GM03348 (cell line): Measurements from ENCODE around the gene FANK1.
"Not testable (repeated sequence)": the region's sequence is repeated elsewhere in the genome, so short reads cannot be mapped to it uniquely, and the experiment has no call there.

Source experiments
- DNase-seq: peaks from one replicate; pipeline ENCODE4 v3.0.0; 2012; ENCODE audit warnings: low spot score

FANK1 gene

DNA sequence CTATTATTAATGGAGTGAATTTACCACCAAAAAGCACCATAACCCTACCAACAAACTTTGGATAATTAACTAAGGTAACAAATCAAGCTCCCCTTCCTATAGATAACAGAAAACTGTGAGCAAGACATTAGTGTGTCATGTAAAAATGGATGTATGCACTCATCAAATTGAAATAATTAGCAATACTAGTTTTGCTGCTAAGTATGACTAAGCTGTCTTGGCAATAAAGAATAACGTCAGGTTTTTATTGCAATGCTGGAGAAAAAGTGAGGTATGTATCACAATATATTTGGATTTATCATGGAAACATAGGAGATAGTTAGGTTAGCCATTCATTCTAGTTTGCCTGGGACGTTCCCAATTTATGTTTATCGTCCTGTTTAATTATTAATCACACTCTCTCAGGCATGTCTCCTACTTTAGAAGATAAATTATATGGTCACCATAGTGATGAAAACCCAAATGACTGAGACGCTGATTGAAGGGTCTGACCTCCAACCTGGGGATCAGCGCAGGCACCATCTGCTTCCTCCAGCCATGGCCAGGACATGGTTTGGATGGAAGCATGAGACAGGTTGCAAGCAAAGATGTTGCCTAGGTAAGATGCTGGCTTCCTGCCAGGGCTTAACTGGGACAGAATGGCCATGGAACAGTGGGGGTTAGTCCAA is 125.6 kb downstream of the FANK1 start:
- DNase-seq = no peak

DNA sequence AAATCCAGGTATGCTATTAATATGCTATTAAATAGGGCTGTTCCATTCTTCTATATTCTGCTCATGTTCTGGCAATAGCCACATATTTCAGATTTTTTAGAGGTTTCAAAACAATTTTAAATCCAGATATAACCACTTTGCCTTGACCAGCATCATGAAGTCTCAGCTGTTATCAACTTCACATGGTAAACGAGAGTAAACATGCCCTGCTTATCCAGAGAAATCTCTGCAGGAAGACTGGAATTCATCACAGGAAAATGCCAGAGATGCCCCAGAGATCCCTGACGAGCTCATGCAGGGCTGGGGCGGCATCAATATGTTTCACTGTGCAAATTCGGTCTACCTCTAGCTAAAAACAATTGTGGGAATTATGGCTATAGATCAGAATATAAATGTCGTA is 126.5 kb downstream of the FANK1 start:
- DNase-seq = no peak

DNA sequence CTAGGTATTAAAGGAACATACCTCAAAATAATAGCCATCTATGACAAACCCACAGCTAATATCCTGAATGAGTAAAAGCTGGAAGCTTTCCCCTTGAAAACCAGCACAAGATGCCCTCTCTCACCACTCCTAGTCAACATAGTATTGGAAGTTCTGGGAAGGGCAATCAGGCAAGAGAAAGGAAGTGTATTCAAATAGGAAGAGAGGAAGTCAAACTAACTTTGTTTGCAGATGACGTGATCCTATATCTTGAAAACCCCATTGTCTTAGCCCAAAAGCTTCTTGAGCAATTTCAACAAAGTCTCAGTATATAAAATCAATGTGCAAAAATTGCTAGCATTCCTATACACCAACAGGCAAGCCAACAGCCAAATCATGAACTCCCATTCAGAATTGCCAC is 131.3 kb downstream of the FANK1 start:
- no peak for DNase-seq

DNA sequence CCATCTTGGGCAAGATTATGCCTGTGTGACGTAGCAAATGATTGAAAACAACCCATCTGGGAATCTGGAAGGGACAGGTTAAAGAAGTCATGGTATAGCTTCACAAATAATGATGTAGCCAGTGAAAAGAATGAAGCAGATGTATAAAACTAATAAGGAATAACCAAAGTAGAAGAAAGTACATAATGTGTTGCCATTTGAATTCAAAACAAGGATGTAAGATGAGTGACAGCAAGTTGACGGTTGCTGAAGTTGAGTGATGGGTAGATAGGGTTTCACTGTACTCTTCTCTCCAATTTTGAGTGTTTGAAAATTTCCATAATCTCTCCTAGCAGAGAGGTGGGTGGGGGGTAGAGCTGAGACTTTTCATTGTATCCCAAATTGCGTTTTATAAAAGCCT is 133.6 kb downstream of the FANK1 start:
- no peak for DNase-seq

DNA sequence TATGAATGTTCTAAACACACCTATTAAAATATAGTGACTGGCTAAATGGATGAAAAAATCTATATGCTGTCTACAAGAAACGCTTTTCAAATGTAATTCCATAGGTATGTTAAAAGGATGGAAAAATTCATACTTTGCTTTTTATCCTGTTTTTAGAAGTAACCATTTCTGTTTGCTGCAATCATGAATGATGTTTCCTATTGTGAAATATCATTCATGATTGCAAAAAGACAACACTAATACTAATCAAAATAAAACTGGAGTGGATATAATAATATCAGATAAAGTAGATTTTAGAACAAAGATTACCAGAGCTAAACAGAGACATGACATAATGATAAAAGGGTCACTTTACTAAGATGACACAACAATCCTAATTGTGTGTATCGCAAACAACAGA is 138.2 kb downstream of the FANK1 start:
- DNase-seq = no peak

DNA sequence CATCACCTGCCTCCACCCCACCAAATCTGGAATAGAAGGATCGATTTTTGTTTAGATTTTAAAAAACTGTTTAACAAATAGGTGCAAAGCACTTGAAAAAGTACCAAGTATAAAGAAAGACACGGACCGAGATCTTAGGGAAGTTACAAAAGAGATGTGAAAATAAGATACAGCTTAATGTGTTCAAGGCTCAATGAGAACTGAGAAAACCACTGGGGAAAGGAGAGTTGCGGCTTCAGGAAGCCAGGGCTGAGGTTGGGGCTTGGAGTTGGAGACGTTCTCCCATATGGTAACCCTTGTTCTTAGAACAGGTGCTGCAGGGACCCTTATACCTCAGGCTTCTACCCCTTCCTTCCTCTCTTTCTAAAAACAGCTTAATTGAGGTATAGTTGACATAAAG is 140.2 kb downstream of the FANK1 start:
- no peak for DNase-seq

DNA sequence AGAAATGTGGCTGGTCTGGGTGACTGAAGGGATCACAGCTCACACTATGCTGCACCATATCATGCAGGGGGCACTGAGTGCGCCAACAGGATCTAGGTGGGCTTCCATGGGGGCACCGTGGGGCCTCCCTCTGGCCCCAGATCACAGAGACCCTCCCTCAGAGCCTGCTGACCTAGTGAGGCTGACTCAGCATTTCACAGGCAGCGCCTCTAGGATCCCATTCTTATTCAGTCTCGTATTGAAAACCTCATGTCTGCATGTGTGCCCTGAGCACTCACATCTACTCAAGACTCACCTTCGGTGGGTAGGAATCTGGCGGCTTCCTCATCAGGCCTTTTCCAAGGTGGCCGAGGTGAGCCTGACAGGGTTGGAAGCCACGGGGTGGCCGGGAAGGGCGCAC is 141.6 kb downstream of the FANK1 start:
- no peak for DNase-seq

DNA sequence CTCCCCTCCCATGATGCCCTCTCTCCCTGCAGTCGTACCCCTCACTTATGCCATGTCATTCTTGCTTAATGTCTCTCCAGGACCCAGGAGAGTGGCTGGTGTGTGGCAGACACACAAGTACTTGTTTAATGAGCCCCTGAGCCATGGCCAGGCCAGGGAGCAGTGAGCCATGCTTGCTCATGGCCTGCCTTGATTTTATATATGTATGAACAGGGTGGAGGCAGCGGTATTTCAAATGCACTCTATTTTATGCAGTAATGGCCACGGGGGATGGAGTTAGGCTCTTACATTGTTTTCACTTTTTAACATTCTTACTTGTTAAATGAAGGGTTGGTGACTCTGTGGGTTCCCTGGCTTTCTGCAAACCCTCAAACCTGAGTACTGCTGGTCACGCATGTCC is 144.8 kb downstream of the FANK1 start:
- no peak for DNase-seq

DNA sequence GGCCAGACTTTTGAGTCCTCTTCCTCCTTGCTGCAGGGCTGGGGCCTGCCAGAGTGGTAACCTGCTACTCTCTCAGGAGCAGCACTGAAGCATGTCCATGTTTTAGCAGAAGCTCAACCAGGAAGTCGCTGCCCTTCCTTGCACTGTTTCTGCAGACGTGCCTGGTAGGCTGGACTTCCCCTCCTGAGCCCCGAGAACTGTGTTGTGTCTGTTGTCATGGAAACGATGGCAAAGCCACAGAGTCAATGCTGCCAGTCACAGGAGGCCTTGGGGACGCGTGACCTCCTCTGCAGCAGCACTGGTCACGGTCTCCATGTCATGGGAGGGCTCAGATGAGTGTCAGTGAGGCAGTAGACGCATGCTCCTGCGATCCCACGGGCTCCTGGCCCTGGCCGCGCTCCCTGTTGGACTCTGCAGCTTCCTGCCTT is 145.5 kb downstream of the FANK1 start:
- peak; percentile 24 for DNase-seq

DNA sequence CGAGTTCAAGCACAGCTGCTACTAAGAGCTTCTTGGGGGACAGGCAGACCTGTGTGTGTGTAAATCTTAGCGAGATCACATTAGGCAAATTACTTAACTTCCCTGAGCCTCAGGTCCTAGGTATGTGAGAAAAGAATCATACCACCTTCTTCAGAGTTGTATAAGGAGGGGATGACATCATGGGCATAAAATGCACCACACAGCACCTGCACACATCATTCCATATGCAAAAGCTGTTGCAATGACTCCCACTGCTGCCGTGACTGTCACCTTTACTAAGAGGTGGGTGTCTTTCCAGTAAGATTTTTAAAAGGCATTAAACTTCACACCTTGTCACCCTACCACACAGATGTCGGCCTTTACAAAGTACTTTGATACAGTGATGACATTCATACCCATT is 146.0 kb downstream of the FANK1 start:
- DNase-seq = no peak

DNA sequence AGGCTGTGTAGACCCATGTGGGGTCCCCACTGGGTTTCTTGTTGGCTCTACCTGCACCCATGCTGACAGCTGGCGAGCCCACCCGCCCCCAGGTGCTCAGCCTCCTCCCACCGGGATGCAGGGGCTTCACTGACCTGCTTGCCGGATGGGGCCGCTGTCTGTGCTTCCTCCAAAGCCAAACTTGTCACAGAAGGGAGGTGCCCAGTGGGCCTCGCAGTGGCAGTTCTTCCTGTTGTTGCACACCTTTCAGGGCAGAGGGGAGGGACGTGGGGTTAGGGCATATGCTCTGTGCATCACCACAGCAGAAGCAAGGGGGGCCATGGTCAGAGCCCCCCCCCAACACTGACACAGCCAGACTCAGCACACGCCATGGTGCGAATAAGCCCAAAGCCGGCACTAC is 146.5 kb downstream of the FANK1 start:
- DNase-seq = no peak

DNA sequence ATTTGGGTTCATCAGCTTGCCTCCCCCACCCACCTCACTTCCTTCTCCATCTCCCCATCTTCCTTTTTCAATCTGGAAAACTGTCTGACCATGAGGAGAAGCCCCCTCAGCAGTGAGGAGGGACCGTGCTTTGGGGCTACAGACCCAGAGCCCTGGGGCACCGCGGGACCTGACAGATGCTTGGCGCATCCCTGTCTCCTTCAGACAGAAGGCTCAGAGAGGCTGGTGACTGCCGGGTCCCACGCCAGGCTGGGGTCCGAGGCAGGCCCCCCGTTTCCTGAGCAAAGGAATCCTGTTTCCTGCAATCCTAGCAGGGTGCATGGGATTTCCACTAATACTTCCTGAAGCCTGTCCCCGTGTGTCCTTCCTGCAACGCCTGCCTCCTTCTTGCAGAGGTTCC is 147.0 kb downstream of the FANK1 start:
- no peak for DNase-seq

DNA sequence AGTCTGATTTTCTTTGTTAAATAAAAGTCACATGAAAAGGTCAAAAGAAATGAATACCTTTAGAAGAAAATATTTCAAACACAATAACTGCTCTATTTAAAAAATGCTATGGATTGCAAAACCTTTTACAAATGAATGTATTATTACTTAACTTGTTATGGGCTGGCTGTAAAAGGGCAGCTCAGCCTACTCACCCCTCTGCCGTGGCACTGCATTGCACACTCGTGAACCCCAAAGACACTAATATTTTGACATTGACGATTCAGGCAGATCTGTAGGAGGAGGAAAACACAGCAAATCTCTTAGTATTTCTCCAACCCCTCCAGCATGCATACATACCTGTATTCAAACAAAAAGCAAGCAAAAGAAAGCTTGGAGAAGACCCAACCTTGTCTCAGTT is 149.5 kb downstream of the FANK1 start:
- DNase-seq = peak; percentile 35

DNA sequence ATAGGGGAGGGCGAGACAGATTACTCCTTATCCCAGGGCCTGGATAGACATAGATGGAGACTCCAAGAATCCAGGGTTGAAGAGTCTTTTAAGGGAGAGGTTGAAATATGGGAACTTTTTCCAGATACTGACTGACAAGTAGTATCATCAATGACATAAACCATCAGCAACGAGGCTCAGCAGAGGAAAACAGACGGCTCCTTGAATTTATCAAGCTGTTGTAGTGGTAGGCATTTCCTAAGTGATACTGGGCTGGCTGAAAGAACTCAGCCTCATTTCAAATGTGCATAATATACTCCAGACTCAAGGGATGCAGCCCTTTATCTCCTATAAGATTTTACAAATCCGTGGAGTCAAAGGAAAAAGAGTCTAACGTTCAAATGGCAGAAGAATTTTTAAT is 150.5 kb downstream of the FANK1 start:
- no peak for DNase-seq

DNA sequence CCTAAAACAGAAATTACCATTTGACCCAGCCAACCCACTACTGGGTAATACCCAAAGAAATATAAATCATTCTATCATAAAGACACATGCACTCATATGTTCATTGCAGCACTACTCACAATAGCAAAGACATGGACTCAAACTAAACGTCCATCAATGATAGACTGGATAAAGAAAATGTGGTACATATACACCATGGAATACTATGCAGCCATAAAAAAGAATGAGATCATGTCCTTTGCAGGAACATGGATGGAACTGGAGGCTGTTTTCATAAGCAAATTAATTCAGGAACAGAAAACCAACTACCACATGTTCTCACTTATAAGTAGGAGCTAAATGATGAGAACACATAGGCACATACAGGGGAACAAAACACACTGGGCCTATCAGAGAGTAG is 151.4 kb downstream of the FANK1 start:
- DNase-seq = not testable (repeated sequence)

DNA sequence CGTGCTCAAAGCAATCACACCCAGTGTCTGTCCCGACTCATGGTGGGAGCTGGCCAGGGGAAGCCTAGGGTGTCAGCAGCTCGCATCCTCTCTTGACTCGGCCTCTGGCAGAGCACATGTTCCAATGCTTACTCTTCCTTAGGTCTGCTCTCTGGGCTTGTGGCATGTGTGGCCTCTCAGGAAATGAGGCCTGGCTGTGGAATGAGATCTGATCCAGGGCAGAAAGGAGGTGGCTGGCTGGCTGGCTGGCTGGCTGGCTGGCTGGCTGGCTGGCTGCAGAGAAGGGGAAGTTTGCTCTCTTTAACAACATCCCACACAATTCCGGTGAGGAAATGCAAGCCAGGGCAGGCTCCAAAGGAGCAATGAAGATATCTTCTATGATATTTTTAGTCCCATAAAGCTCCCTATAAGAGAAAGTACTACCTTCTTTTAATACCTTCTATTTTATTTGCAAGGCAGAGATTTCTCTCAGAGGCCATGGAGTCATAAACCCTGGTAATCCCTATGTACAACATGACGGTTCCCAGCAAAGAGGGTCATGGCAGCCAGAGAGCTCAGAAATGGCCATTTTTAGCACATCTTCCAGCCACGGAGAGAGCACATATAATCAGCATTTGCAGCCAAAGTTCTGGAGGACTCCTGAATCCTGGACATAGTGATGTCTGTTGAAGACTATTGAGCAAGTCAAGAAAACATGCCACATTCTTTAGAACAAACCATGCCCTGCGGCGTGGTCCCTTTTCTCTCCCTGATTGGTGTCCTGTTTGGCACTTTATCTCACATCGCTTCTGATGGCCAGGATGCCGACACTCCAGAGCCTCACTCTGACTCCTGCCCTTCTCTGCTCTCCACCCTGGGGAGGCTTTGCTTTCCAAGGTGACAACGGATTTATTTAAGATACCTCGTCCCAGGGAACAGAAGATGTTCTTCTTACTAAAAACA is 153.7 kb downstream of the FANK1 start:
- DNase-seq = peak; percentile 90

DNA sequence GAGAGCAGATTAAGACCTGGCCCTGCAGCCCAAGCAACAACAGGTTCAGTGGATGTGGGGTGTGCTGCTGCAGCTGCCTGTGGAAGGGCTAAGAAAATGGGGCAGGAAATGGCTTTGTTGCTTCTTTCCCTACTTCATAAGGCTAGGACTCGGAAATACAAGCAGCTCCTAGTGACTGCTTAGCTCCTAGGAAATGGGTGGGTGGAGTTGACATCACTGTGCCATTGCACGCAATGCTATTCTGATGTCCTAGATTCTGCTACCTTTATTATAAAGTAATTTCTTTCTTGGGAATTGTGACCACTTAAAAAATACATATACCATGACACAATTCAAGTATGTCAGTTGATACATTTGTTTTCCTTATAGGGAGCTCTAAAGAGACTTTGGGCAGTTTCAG is 155.8 kb downstream of the FANK1 start:
- DNase-seq = no peak

DNA sequence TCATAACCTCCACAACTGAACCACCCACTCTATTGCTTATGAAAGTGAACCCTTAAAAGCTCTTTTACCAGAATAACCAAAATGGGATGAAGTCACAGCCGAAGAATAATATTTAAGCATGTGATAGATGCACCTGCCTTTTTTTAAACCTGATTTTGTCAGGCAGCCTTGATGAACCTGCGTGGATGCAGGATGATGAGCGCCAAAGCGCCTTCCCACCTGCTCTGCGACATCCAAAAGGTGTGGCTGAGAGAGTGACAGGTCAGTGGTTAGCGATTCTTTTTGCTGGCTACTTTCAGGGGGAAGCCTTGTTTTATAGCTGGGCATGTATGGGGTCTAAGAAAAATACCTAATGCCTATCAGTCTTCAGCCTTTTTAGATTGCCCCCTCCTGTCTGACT is 157.8 kb downstream of the FANK1 start:
- DNase-seq = no peak

DNA sequence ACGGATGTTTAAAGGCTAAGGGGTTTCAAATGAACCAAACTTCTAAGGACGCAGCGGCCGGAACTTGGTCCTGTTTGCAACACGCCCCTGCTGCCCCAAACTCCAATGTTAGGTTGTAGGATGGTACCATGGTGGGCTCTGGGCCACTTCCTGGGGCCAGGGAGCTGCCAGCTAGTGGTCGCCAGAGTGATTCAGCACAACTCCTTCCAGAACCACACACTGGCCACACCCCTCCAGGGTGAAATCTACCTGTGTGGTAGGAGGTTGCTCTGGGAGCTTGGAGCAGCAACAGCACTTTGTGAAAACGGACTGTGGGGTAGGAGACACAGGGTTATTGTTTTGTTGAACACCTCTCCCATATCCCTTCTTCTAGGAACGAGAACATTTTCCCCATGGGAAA is 161.1 kb downstream of the FANK1 start:
- DNase-seq = no peak

DNA sequence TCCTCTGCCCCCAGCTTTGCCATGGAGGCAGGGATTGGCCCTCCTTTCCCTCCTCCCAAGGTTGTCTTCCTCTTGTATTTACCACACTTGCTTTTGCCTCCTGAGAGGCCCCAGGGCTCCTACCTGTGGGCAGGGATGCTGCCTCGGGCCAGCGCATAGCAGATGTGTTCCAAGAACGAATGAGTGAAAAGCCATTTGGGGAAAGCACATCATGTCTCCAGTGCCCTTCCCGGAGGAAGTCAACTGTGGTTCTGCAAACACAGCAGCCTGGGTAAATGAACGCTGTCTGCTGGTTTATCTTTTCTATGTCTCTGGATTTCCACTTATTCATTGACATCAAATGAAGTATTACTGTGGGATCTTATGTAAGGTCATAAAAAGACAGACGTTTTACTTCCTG is 161.7 kb downstream of the FANK1 start:
- no peak for DNase-seq

DNA sequence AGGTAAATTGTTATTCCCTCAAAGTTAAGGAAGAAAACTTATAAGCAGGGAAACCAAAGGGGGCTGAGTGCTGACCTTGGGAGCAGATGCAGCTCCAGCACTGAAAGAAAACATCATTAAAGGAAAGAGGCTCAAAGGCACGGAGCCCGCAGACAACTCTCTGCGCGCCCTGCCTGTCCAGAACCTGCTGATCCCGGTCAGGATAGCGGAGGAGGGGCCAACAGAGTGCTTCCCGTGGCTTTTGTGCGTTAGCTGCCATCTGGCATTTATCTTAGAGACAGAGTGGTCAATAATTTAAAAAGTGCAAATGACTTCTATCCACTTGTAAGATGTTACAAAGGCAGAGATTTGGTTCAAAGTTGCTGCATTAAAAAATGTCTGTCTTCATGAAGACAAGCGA is 162.1 kb downstream of the FANK1 start:
- DNase-seq = no peak
